SK-N-SH (cell line): Measurements from ENCODE around the gene SPINK4. TPM values are rescaled to one million over a fixed set of nuclear protein-coding genes. Genes with fewer than 3 reads are reported as not detected.

Experiments used
- CTCF ChIA-PET: fragments of 300-600, 350-600 bp; formaldehyde crosslinking; extraction: SDS; loops from one replicate; lab custom pipeline; 2021; lab: Yijun Ruan, JAX
- POLR2A ChIA-PET: fragments of 350-600 bp; sonication (Branson Sonifier 250); formaldehyde crosslinking; extraction: SDS; loops from one replicate; lab custom pipeline; 2020; ENCODE audit warnings: antibody characterized with exemption, inconsistent platforms; lab: Yijun Ruan, JAX
- DNase-seq: peaks from one replicate; pipeline ENCODE4 v3.0.0; 2012
- H2AFZ ChIP-seq: fragments of 200-600 bp; sonication (generic); 2 replicates; pipeline ENCODE4 v1.8.1; 2016; ENCODE audit warnings: antibody characterized with exemption, mild to moderate bottlenecking, low read depth
- H3F3A ChIP-seq: fragments of 200-600 bp; sonication (generic); replicated peaks from 2 replicates; pipeline ENCODE3; 2016; ENCODE audit warnings: antibody characterized with exemption, mild to moderate bottlenecking; ENCODE audit not compliant: insufficient read depth
- H3K27ac ChIP-seq, 2 experiments: fragments of 200-500 bp in 1 of 2; fragments of 200-600 bp in 1 of 2; sonication (Bioruptor generic) in 1 of 2; sonication (generic), shearing (Covaris generic) in 1 of 2; 2 replicates each; pipeline versions ENCODE4 v1.5.1 to v1.6.1; 2014 to 2016; ENCODE audit warnings: low read depth in 2 of 2, inconsistent platforms in 1 of 2, low read length in 1 of 2, mild to moderate bottlenecking in 1 of 2, mixed read lengths in 1 of 2
- H3K27me3 ChIP-seq: fragments of 200-600 bp; sonication (generic), shearing (Covaris generic); 2 replicates; pipeline ENCODE4 v1.6.1; 2016; ENCODE audit warnings: mixed run types; ENCODE audit not compliant: insufficient read depth
- H3K36me3 ChIP-seq, 2 experiments: fragments of 200-500 bp in 1 of 2; fragments of 200-600 bp in 1 of 2; sonication (Bioruptor generic) in 1 of 2; sonication (generic) in 1 of 2; replicated peaks in 1 of 2; 2 replicates each; pipeline versions ENCODE3 to v1.5.1; 2014 to 2016; ENCODE audit warnings: low read length in 1 of 2, mild to moderate bottlenecking in 1 of 2; ENCODE audit not compliant: insufficient read depth in 2 of 2, control insufficient read depth in 1 of 2
- H3K4me1 ChIP-seq, 2 experiments: fragments of 200-500 bp in 1 of 2; fragments of 200-600 bp in 1 of 2; sonication (Bioruptor generic) in 1 of 2; sonication (generic), shearing (Covaris generic) in 1 of 2; 2 replicates each; pipeline versions ENCODE4 v1.5.1 to v1.6.1; 2014 to 2016; ENCODE audit warnings: low read depth in 1 of 2, low read length in 1 of 2, mixed run types in 1 of 2; ENCODE audit not compliant: insufficient read depth in 2 of 2, control insufficient read depth in 1 of 2
- H3K4me2 ChIP-seq: fragments of 200-600 bp; sonication (generic), shearing (Covaris generic); 2 replicates; pipeline ENCODE4 v1.6.1; 2017; ENCODE audit warnings: mixed run types
- H3K4me3 ChIP-seq, 2 experiments: fragments of 200-500 bp in 1 of 2; fragments of 200-600 bp in 1 of 2; sonication (Bioruptor generic) in 1 of 2; sonication (generic), shearing (Covaris generic) in 1 of 2; 2 replicates each; pipeline versions ENCODE4 v1.5.1 to v1.8.1; 2014 to 2016; ENCODE audit warnings: low read depth in 2 of 2, inconsistent platforms in 1 of 2, low read length in 1 of 2, mild to moderate bottlenecking in 1 of 2, mixed read lengths in 1 of 2, moderate library complexity in 1 of 2
- H3K79me2 ChIP-seq: fragments of 200-600 bp; sonication (generic); 2 replicates; pipeline ENCODE4 v1.8.1; 2017; ENCODE audit warnings: mild to moderate bottlenecking; ENCODE audit not compliant: insufficient read depth
- H3K9ac ChIP-seq: fragments of 200-600 bp; sonication (generic); 2 replicates; pipeline ENCODE4 v1.6.1; 2017; ENCODE audit warnings: mixed run types
- H3K9me2 ChIP-seq: fragments of 200-600 bp; sonication (generic); 2 replicates; pipeline ENCODE4 v1.6.1; 2017; ENCODE audit warnings: mixed run types
- H3K9me3 ChIP-seq: fragments of 200-600 bp; sonication (generic); 2 replicates; pipeline ENCODE4 v1.6.1; 2017; ENCODE audit warnings: mixed run types, mild to moderate bottlenecking, moderate library complexity
- H4K20me1 ChIP-seq: fragments of 200-600 bp; sonication (generic); 2 replicates; pipeline ENCODE4 v1.6.1; 2017; ENCODE audit warnings: mild to moderate bottlenecking, mixed run types; ENCODE audit not compliant: insufficient read depth
- CHD2 ChIP-seq: fragments of 150-350 bp; IDR thresholded peaks from 2 replicates; pipeline ENCODE4 v1.6.1; 2018; ENCODE audit warnings: low read length; ENCODE audit not compliant: partially characterized antibody
- EP300 ChIP-seq, 2 experiments: IDR thresholded peaks; 2 replicates each; pipeline versions ENCODE4 v1.4.0 to v1.6.1; 2012; ENCODE audit warnings: borderline replicate concordance in 1 of 2, low read depth in 1 of 2, low read length in 1 of 2
- FOSL2 ChIP-seq: IDR thresholded peaks from 2 replicates; pipeline ENCODE4 v1.4.0; 2012; ENCODE audit warnings: low read depth, mild to moderate bottlenecking, moderate library complexity, borderline replicate concordance
- FOXJ3 ChIP-seq: sonication (generic); formaldehyde crosslinking; IDR thresholded peaks from 2 replicates; pipeline ENCODE4 v1.5.1; 2020; ENCODE audit warnings: mild to moderate bottlenecking, missing genetic modification reagents
- GATA2 ChIP-seq: sonication (generic); formaldehyde crosslinking; IDR thresholded peaks from 2 replicates; pipeline ENCODE4 v1.5.0; 2020; ENCODE audit warnings: mild to moderate bottlenecking, missing genetic modification reagents
- MXI1 ChIP-seq: IDR thresholded peaks from 2 replicates; pipeline ENCODE4 v1.6.1; 2012; ENCODE audit warnings: mild to moderate bottlenecking, low read depth, low read length, improper control_type of control experiment
- NRF1 ChIP-seq: IDR thresholded peaks from 2 replicates; pipeline ENCODE4 v1.6.1; 2012; ENCODE audit warnings: low read depth, mild to moderate bottlenecking, low read length
- RCOR1 ChIP-seq: fragments of 150-350 bp; IDR thresholded peaks from 2 replicates; pipeline ENCODE4 v1.6.1; 2017; ENCODE audit warnings: antibody characterized with exemption, low read length
- RXRA ChIP-seq: IDR thresholded peaks from 2 replicates; pipeline ENCODE4 v1.4.0; 2012; ENCODE audit warnings: low read depth, mild to moderate bottlenecking, borderline replicate concordance
- SIN3A ChIP-seq: IDR thresholded peaks from 2 replicates; pipeline ENCODE4 v1.6.1; 2012; ENCODE audit warnings: low read depth, mild to moderate bottlenecking, low read length, moderate library complexity, borderline replicate concordance
- SMC3 ChIP-seq: IDR thresholded peaks from 2 replicates; pipeline ENCODE4 v1.6.1; 2012; ENCODE audit warnings: low read depth, low read length, improper control_type of control experiment
- TAF1 ChIP-seq: IDR thresholded peaks from 2 replicates; pipeline ENCODE4 v1.6.1; 2012; ENCODE audit warnings: low read depth, mild to moderate bottlenecking, low read length, moderate library complexity, borderline replicate concordance
- TEAD4 ChIP-seq: IDR thresholded peaks from 2 replicates; pipeline ENCODE4 v1.4.0; 2012; ENCODE audit warnings: mild to moderate bottlenecking, borderline replicate concordance; ENCODE audit not compliant: insufficient read depth
- USF1 ChIP-seq: IDR thresholded peaks from 2 replicates; pipeline ENCODE4 v1.4.0; 2012; ENCODE audit warnings: low read depth, borderline replicate concordance
- YY1 ChIP-seq: IDR thresholded peaks from 2 replicates; pipeline ENCODE4 v1.4.0; 2012; ENCODE audit warnings: low read depth, mild to moderate bottlenecking
- WGBS: methylation state at CpG from one replicate; pipeline ENCODE4 v1.1.6; 2017; ENCODE audit warnings: low lambda C conversion rate; 5-methylcytosine and 5-hydroxymethylcytosine counted together
- polyA plus RNA-seq, 3 experiments: library from polyadenylated mRNA; depleted of rRNA; stranded (reverse); fragments of >200 nt; gene quantifications; 2 replicates each; pipeline ENCODE4 v1.2.3, GENCODE V29; 2012

The SPINK4 gene
- polyA plus RNA-seq, 1 of the 3 experiments (the other 2 are of a cell fraction): not detected

DNA sequence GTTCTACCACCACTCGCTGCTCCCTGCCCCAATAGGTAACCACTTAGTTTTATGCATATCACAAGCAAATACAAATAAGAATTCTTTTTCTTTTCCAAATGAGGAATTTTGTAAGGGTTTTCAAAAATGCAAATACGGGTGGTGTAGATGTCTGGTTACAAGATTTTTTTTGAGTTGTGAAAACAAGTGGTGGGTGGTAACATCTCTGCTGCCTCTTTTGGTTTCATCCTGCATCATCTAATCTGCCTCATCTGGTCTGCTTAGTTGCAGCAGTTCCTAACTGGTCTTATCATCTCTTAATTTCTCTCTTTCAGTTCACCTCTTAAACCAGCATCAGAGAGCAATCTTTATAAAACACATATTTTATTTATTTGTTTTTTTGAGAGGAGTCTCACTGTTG is 55.6 kb downstream of the SPINK4 start:
- H3K4me3 ChIP-seq: no peak overlapping the region
- peaks cover 4 to 11% of the 10 kb centered on the region in 2 experiments; a peak in 3 of 4 replicates for H3K4me1 ChIP-seq
- no peak for DNase-seq
- no peak overlapping the region for H3K9ac ChIP-seq
- no peak for TF ChIP-seq RCOR1
- TF ChIP-seq MXI1: no peak
- H3K36me3 ChIP-seq: peaks cover 69 to 79% of the 10 kb centered on the region in 2 experiments
- WGBS: 98% methylated on average over 2 of the region's 2 CpGs
- H3K27ac ChIP-seq: no peak overlapping the region
- peaks cover 1% of the 10 kb centered on the region for H3F3A ChIP-seq
- H2AFZ ChIP-seq: no peak overlapping the region
- POLR2A ChIA-PET: no interaction called here
- H3K4me2 ChIP-seq: no peak overlapping the region
- H3K79me2 ChIP-seq: peaks cover 99% of the 10 kb centered on the region
- no peaks in the 10 kb centered on the region for H3K9me3 ChIP-seq
- no peaks in the 10 kb centered on the region for H3K27me3 ChIP-seq
- CTCF ChIA-PET: interaction anchor here (0.7 to 1.3 kb wide), 2 partner anchors 12 to 328 kb away, joined by 3 read pairs; no protein-coding TSS in a partner anchor
- H3K9me2 ChIP-seq: no peaks in the 10 kb centered on the region
- no peaks in the 10 kb centered on the region for H4K20me1 ChIP-seq

DNA sequence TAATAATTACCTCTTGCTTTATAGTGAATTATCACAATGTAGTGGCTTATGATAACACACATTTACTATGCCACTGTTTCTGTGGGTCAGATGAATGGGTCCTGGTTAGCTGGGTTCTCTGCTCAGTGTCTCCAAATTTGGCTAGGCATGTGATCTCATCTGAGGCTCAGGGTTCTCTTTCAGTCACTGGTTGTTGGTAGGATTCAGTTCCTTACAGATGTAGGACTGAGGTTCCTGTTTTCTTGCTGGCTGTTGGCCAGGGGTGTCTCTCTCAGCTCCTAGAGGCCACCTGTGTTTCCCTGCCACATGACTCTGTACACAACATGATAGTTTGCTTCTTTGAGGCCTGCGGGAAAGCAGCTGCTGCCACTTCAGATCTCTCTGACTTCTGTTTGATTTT is 57.5 kb downstream of the SPINK4 start:
- POLR2A ChIA-PET: no interaction called here
- 93% methylated on average over 1 of the region's 1 CpG for WGBS
- H3K4me1 ChIP-seq: peaks cover 4% of the 10 kb centered on the region in 2 experiments; a peak in 3 of 4 replicates

More for the DNA sequence above, 57.5 kb downstream of the SPINK4 start:
- CTCF ChIA-PET: no interaction called here
- peaks cover 77 to 86% of the 10 kb centered on the region in 2 experiments for H3K36me3 ChIP-seq
- H3K9me3 ChIP-seq: no peaks in the 10 kb centered on the region
- no peak for DNase-seq
- H3F3A ChIP-seq: no peaks in the 10 kb centered on the region
- H3K4me2 ChIP-seq: no peak overlapping the region
- H2AFZ ChIP-seq: no peak overlapping the region
- no peak overlapping the region for H3K27ac ChIP-seq
- no peak overlapping the region for H3K4me3 ChIP-seq
- H3K79me2 ChIP-seq: peaks cover 95% of the 10 kb centered on the region
- H3K27me3 ChIP-seq: no peaks in the 10 kb centered on the region
- no peak overlapping the region for H3K9ac ChIP-seq
- H3K9me2 ChIP-seq: no peaks in the 10 kb centered on the region
- no peaks in the 10 kb centered on the region for H4K20me1 ChIP-seq
- TF ChIP-seq FOXJ3 (CRISPR knock-in tag) (no peak), TAF1 (no peak), SIN3A (no peak), RXRA (no peak), TEAD4 (no peak), FOSL2 (no peak), GATA2 (CRISPR knock-in tag) (no peak), EP300 (IDR thresholded peaks at IDR 0.05; ENCODE audit: borderline replicate concordance in 1 of 2, low read depth in 1 of 2, low read length in 1 of 2) (no peak), NRF1 (no peak), YY1 (no peak), SMC3 (no peak), RCOR1 (no peak), CHD2 (no peak), USF1 (no peak)

Other genes starting within 250 kb of the SPINK4 start
- 30.7 and 36.5 TPM in 2 replicates for gene APTX, start 238.5 kb upstream of the SPINK4 start, polyA plus RNA-seq (2012; rRNA removed)
- gene DNAJA1, start 214.9 kb upstream of the SPINK4 start, polyA plus RNA-seq (2012; rRNA removed): 103 and 125 TPM in 2 replicates
- gene SMU1, start 163.5 kb upstream of the SPINK4 start, polyA plus RNA-seq (2012; rRNA removed): 9.8 and 12.4 TPM in 2 replicates
- 36.2 and 36.3 TPM in 2 replicates for gene B4GALT1, start 72.8 kb upstream of the SPINK4 start, polyA plus RNA-seq (2012; rRNA removed)
- gene BAG1, start 24.5 kb downstream of the SPINK4 start, polyA plus RNA-seq (2012; rRNA removed): 40.0 and 49.9 TPM in 2 replicates
- gene CHMP5, start 24.9 kb downstream of the SPINK4 start, polyA plus RNA-seq (2012; rRNA removed): 88.3 and 112 TPM in 2 replicates
- gene NFX1, start 50.3 kb downstream of the SPINK4 start, polyA plus RNA-seq (2012; rRNA removed): 19.6 and 27.6 TPM in 2 replicates
- 0.05 TPM in 1 of 2 replicates, not detected in the other for gene AQP7, start 162.4 kb downstream of the SPINK4 start, polyA plus RNA-seq (2012; rRNA removed)
- 0.52 and 0.64 TPM in 2 replicates for gene AQP3, start 207.4 kb downstream of the SPINK4 start, polyA plus RNA-seq (2012; rRNA removed)
- gene NOL6, start 233.8 kb downstream of the SPINK4 start, polyA plus RNA-seq (2012; rRNA removed): 52.2 and 61.3 TPM in 2 replicates